Measurements from ENCODE around the gene NCOA4.
"Not testable (repeated sequence)": the region's sequence is repeated elsewhere in the genome, so short reads cannot be mapped to it uniquely, and the experiment has no call there.

NCOA4 gene

DNA sequence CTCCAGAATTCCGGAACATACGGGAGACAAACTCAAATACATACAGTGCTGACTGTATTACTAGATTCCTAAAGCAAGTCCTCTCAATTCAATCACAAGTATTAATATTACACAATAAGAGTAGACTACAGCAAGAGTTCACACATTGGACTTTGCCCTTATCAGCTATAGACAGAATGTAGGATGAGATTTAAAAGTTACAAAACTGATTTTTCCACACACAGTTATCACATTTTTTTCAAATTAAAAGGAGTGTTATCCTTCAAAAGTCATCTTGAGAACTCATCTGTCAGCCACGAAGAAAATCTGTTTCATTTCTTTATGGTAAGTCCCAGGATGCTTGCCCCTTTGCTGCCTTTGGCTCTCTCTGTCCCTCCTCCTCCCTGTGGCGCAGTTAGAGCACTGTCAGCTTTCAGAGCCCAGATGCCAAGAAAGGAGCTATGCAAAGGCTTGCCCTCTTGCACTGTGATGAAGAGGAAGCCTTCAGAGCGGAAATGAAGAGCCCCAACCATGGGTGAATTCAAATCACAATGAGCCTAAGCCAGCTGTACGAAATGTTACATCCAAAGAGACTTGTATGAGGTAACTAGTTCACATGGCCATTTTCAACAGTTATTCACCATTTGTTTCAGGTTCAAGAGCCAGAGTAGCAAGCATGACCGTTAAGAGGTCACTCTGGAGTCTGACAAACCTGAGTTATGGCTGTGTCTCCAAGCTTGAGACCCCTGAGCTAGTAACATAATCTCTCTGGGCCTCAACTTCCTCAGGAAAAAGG lies 10.7 kb downstream of the NCOA4 start:
- DNase-seq (ENCODE audit: low read depth in 2 of 2): no peak

DNA sequence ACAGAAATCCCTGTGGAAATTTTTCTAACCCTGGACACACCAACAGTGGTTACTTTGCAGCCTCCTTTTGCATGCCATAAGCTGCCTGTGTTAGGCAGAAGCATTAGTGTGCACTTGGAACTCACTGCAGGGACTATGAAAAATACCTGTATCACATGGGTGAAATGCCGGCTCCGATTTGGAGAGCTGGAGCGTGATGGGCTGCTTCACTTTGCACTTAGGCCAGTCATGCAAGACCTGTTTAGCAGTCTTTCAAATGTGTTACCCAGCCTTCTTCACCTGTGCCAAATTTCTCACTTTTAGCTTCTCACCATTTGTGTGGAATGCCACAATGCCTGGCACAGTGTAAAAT lies 11.3 kb downstream of the NCOA4 start:
- DNase-seq (ENCODE audit: low read depth in 2 of 2): no peak

DNA sequence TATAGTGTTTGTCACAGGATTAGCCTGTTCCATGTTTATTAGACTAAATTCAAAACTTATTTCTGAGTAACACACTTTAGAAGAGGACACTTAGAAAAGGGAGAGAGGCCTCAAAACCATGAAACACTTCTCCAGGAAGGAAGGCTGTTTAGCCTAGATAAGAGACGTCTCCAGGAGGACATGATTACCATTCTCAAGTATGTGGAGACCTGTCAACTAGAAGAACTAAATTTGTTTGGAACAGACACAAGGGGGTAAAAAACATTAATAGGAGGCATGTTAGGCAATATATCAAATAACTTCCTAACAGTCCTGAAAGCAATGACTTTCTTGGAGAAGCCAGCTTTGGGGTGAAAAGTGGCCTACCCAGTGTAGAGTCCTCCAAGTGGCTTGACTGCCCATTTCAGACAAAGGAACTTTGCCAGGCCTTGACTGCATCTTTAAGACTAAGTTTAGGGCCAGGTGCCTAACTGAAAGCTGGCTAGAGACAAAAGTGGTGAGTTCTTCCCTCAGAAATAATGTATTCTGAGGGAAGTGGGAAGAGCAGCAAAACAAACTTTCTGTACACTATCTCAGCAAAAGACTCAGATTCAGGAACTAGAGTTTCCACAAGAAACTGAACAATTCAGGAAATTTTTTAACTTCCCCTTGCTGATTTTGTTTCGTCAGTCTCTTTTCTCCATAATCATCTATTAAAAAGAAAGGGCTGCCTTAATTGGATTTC lies 11.8 kb downstream of the NCOA4 start:
- no peak for DNase-seq (ENCODE audit: low read depth in 2 of 2)

DNA sequence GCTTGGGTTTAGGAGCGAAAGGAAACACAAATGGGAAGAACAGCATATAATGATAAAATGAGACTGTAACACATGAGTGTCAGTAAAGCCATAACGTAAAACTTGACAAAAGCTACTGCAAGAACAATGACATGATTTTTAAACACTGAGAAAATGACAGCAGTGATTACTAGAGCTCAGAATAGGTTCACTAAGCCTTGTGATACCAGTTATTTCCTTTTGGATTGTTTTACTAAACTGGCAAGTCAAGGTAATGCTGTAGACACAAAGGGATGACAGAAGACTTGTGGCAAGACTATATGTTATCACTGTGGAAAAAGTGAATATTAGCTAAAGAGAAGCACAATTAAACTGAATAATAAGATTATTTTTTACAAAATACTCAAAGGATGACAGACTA lies 12.7 kb downstream of the NCOA4 start:
- DNase-seq (ENCODE audit: low read depth in 2 of 2): no peak

DNA sequence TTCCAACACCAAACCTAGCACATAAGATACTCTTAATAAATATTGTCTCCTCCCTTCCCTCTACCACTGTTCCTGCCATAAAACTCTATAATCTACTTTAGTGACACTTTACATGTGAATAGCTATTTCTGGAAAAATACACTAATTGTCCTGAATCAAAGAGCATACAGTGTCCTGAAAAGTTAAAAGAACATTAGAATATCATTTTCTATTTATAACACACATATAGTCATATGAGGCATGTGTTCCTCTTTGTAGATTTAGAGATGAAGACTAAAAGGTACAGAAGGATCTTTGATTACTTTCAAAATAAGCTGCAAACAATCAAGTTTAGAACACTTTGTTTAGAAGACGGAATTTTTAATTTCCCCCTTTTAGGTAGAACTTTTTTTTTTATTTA lies 13.6 kb downstream of the NCOA4 start:
- DNase-seq (ENCODE audit: low read depth in 2 of 2): no peak

DNA sequence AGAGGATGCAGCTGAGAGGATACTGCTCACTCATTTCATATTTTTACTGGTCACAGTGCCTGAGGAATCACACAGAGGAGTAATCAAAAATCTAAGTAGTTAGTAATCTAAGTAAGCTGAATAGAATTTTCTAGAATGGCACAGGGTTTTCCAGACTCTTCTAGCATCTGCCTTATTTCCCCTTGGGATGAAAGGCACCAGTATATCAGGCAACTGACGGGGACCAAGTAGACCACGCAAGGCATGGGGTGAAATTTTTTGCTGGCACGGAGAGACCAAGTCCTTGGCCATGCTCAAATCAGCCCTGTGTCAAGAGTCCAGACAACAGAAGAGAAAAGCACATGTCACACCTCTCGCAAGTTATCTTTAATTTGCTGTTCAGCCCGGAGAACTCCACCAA lies 14.2 kb downstream of the NCOA4 start:
- no peak for DNase-seq (ENCODE audit: low read depth in 2 of 2)

DNA sequence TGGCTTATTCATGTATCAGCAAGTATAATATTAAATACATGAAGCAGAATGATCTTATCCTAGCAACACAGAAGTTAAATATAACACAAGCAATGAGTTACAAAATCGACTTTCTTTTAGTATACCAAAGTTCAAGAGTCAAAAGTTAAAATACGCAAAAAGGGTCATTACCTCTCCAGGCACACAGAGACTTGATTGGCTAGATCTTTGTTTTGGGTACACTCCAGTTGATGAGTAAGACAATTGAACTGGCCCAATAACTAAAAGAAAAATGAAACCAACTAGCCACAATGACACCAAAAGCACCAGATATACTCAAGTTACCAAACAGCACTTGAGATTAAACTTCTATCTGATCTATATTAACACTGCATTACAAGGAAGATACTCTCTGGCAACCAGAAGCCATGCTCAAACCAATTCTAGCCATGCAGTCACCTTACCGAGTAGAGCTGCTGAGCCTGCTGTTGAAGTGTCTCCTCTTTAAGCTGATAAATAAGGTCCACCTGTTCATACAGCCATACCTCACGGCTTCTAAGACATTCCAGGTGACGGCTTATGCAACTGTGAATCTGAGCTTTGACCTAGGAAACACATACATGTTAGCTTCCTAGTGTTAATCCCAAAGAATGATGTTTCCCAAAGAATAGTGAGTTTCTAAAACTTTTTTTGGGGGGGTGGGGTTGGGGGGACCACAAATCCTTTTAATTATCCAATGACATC lies 15.6 kb downstream of the NCOA4 start:
- no peak for DNase-seq (ENCODE audit: low read depth in 2 of 2)

DNA sequence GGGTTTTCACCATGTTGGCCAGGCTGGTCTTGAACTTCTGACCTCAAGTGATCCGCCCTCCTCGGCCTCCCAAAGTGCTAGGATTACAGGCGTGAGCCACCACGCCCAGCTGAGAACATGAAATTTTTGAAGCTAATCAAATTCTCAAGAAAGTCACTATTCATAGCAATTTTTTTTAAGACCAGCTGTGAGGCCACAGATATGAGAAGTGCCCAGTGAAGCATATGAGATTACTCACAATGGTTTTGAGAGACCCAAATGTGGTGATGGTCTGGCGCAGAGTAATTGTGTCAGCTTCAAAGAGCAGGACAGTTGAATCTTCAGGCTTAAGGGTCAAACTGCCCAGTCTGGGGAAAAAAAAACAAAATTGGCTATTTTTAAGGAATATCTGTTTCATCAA lies 16.2 kb downstream of the NCOA4 start:
- no peak for DNase-seq (ENCODE audit: low read depth in 2 of 2)

DNA sequence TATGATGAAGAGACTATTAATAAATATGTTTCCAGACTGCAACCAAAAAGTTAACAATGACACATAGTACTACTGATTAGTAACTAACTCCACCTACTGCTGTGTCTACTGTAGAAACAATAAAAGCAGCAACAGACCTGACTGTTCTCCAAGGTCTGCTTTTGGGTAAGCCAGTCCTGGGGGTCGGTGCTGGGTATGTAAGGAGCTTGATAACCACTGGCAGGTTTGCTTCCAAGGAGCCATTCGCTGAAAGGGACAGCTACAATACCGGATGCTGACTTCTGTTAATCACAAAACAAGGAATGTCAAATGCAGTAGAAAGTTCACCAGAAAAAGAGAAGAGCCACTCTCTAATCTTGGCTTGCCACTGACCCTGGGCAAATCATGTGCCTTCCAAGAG lies 17.7 kb downstream of the NCOA4 start:
- no peak for DNase-seq (ENCODE audit: low read depth in 2 of 2)

DNA sequence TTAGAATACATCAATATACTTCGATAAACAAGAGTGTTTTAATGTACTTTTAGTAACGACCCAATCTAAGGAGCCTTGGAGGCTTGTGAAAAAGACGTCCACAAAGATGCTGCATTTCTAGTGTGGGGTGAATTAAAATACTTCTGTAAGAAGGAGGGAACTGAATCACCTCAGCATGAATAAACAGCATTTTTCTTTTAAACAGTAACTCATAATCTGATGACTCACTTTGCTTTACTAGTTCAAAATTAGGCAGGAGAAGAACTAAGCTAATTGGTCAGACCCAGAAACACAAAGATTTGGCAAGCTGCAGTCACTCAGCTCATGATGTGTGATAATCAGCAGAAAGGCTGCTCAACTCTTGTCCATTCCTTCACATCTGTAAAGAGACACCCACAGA lies 24.2 kb downstream of the NCOA4 start:
- DNase-seq (ENCODE audit: low read depth in 2 of 2): no peak

DNA sequence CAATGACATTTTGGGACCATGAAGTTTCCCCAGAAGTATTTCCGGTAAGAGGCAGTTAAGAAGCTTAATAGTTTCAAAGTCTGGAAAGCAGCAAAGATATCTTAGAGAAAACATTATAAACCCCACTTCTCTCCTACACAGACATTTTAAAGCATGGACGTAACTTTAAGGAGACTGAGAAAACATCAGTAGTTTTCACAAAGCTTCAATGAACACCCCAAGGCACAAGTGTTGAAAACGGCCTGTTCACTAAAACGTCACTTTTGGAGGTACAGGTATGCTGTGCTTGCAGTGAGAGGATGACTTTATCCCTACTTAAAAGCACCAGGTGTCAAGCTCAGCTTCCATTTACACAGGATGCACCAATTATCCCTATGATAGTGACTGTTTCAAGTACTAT lies 25.0 kb downstream of the NCOA4 start:
- no peak for DNase-seq (ENCODE audit: low read depth in 2 of 2)

DNA sequence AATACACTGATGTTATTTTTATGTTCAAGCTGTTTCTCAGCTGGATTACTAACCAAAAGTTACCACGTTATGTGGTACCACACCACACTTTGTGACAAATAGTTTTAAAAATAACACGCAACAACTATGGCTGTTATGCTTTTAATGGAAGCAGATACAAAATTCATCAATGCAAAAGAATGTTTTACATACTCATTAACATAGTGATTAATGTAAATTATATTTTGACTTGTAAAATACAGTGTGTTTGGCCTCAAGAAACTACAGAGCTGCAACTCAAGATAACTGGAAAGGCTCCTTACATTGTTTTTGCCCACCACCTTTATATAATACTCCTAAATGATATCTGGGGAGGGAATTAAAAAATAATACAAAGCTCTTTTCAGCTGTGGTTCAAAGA lies 25.5 kb downstream of the NCOA4 start:
- no peak for DNase-seq (ENCODE audit: low read depth in 2 of 2)

DNA sequence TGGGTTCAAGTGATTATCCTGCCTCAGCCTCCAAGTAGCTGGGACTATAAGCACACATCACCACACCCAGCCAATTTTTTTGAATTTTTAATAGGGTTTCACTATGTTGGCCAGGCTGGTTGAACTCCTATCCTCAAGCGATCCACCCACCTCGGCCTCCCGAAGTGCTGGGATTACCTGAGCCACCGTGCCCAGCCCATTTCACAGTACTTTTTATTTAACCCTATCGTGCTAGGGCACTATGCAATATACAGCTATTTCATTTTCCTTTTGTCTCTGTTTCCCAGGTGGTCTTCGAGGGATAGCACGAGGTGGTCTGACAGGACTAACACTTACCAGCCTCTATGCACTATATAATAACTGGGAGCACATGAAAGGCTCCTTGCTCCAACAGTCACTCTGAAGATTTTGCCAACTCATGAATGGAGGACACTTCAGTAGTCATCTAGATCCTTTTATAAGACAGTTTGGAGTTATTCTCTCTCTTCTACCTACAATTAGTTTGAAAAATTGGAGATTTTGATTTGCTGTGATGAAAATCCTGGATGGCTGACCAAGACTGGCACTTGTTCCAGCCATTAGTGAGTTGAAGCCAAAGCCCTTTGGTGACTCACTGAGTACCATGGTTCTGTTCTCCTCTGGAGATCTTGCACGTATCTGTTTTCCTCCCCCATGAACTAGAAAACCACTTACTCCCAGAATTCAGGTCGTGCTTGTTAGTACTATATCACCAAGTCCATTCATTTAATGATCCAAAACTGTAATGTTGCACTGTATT lies 27.3 kb downstream of the NCOA4 start:
- DNase-seq (ENCODE audit: low read depth in 2 of 2): no peak

DNA sequence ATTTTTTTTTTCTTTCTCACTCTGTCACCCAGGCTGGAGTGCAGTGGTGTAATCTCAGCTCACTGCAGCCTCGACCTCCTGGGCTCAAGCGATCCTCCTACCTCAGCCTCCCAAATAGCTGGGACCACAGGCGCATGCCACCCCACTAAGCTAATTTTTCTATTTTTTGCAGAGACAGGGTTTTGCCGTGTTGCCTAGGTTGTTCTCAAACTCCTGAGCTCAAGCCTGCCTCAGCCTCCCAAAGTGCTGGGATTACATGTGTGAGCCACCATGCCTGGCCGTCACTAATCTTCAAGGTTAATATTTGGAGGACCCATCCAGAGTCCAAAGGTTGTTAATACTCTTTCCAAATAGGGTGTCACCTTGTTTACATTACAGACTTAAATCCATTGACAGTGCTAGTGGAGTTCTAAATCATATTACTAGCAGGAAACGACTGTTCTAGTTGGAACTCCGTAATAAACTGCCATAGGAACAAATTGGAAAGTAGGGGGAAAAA lies 28.2 kb downstream of the NCOA4 start:
- DNase-seq (ENCODE audit: low read depth in 2 of 2): not testable (repeated sequence)

DNA sequence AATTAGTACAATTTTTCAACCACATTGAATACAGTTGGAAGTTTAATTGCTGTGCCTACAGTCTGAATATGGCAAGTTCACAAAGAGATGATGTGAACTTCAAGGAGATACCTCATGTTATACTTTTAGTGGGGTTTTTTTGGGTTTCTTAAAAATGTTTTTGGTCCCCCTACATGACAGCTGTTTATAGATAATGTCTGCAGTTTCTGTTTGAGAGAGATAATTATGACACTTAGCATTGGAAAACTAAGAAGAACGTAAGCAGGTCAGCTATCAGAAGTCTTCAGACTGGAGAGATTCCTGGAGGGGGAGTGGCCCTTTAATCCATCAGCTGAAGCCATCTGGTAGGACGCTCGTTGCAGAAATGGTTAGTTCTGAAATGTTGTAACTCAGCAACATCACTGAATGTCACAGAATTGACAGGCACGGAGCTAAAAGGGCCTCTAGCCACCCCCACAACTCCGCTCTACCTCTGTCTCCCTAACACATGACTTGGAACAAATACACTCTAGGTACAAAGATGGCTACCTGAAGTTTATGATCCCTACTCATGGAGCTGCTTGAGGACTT lies 29.2 kb downstream of the NCOA4 start:
- DNase-seq (ENCODE audit: low read depth in 2 of 2): no peak

DNA sequence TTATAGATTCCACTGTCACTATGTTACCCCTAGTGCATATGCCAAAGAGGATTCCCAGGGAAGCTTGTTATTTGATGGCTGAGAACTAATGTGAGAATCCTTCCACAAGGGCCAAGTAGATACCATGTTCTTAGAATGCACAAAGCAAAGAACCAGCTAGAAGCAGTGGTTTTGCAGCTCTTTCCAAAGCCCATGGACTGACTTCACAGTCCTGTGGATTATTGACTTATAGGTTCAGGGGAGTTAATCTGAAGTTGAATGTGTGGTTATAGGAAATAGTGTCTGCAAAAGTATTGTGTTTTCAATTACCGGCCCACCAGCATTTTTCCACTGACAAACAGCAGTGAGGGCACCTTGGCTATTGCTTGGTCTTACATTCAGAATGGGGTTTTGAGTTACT lies 29.9 kb downstream of the NCOA4 start:
- no peak for DNase-seq (ENCODE audit: low read depth in 2 of 2)

DNA sequence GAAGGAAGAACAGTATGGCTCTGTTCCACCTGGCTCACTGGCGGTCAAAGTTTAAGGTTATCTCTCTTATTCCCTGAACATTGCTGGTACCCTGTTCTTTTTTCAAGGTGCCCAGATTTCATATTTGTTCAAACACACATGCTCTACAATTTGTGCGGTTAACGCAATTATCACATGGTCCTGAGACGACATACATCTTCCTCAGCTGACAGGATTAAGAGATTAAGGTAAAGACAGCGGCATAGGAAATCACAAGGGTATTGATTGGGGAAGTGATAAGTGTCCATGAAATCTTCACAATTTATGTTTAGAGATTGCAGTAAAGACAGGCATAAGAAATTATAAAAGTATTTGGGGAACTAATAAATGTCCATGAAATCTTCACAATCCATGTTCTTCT lies 30.5 kb downstream of the NCOA4 start:
- not testable (repeated sequence) for DNase-seq (ENCODE audit: low read depth in 2 of 2)

DNA sequence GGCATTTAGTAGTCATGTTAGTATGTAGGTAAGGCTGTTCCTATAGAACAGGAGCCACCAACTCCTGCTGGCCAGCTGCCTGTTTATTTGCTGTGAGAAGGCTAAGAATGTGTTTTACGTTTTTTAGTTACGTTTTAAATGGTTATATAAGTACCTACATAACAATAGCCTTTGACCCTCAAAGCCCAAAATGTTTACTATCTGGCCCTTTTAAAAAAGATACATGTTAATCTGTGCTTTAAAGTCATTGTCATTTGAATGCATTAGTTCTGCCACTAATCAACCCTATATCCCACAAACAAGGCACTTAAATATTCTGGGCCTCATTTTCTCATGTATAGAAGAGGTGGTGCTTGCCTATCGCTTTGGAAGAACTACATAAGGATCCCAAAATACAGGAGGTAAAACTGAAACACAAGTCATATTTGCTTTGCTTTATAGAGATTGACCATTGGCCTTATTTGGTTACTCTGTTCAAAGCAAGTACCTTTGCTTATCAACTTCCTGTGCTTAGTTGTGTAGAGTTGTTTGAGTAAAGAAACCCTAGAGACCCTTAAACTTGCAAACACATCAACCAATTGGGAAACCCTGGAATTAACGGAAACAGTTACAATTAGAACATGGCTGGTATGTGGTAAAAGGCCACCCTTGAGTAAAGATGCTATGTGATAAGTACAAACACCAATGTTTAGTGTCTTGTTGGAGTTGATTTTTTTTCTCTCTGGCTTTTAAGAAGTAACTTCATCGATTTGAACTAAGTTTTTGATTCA lies 32.2 kb downstream of the NCOA4 start:
- DNase-seq (ENCODE audit: low read depth in 2 of 2): no peak

DNA sequence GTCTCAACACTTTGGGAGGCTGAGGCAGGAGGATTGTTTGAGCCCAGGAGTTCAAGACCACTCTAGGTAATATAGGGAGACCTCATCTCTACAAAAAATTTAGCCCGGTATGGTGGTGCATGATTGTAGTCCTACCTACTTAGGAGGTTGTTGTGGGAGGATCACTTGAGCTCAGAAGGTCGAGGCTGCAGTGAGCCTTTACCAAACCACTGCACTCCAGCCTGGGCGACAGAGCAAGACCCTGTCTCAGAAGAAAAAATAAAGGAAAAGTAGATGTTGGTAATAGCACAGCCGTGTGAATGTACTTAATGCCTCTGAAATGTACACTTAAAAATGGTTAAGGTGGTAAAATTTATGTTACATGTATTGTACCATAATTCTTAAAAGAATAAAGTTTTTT lies 32.9 kb downstream of the NCOA4 start:
- DNase-seq (ENCODE audit: low read depth in 2 of 2): no peak

DNA sequence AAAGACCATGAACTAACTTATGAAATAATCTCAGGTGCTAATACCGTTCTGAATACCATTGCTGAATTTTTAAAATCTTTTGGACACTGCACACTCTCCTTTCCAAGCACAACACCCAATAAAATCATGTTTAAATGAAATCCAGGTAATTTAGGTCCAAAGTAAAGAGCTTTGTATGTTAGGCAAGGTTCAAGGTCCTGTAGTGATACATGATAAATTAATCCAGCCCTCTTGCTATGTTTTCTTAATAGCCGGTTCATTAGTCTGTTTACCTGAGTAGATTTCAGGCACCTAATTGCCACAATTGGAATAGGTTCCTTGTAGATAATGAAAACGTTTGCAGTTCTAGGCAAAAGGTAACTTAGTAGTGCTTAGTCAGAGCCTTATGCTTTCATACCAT lies 44.8 kb downstream of the NCOA4 start:
- not testable (repeated sequence) for DNase-seq (ENCODE audit: low read depth in 2 of 2)

DNA sequence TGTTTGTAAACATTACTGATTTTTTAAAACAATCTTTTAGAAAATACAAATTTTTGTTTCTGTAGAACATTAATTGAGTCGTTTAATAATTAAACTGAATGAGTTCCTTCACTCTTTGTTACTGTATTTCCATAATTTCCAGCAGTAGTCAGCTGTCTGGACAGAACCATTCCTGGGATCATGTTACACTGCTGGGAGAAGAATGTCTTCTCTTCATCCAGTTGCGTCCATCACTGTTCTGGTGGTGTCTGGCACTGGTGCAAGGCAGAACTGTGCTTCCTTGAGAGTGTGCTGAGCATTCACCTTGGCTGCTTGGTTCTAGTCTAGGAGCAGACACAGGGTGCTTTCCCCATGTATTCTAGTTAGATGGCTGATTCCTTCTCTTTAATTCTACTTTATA lies 46.0 kb downstream of the NCOA4 start:
- not testable (repeated sequence) for DNase-seq (ENCODE audit: low read depth in 2 of 2)

Measured in stimulated activated CD8-positive, alpha-beta memory T cell treated with anti-CD3 and anti-CD28 coated beads, Interleukin-15, amount 100 ng/mL, for 48 hours (primary cell).